IPS-15b (cell line): ENCODE measurements around the gene ATG13.

Source experiments
- H3K27me3 ChIP-seq: one replicate; pipeline ENCODE4 v1.6.1; 2013; ENCODE audit warnings: low read length; ENCODE audit not compliant: control insufficient read depth, insufficient read depth
- H3K36me3 ChIP-seq: one replicate; pipeline ENCODE4 v1.6.1; 2013; ENCODE audit warnings: low read length; ENCODE audit not compliant: control insufficient read depth, insufficient read depth
- H3K4me1 ChIP-seq: one replicate; pipeline ENCODE4 v1.6.1; 2013; ENCODE audit warnings: mild to moderate bottlenecking, low read length; ENCODE audit not compliant: control insufficient read depth, insufficient read depth
- H3K4me3 ChIP-seq: one replicate; pipeline ENCODE4 v1.5.1; 2013; ENCODE audit warnings: low read depth, low read length
- H3K9ac ChIP-seq: one replicate; pipeline ENCODE4 v1.6.1; 2013; ENCODE audit warnings: low read depth, mild to moderate bottlenecking, low read length
- H3K9me3 ChIP-seq: one replicate; pipeline ENCODE4 v1.6.1; 2013; ENCODE audit warnings: mild to moderate bottlenecking, low read length; ENCODE audit not compliant: control insufficient read depth, insufficient read depth

ATG13 gene

DNA sequence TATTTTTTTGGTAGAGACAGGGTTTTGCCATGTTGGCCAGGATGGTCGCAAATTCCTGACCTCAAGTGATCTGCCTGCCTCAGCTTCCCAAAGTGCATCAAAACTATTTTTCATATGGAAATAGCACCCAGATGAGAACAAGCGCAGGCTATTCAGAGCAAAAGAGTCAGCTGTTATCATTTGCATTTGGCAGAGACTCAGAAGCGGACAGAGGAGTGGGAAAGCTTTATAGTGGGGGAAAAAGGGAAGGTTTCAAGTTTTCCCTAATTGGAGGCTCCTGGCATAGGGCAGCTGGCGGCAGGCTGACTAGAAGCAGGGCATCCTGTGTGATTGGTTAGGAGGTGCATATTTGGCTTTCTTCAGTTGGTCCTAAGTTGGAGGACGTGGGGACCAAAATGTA lies 20.2 kb downstream of the ATG13 start:
- Histone ChIP-seq H3K27me3 (no peaks in the 10 kb centered on the region), H3K36me3 (peaks cover 8% of the 10 kb centered on the region), H3K9me3 (no peaks in the 10 kb centered on the region), H3K4me1 (no peaks in the 10 kb centered on the region), H3K9ac (no peak overlapping the region), H3K4me3 (no peak overlapping the region)

DNA sequence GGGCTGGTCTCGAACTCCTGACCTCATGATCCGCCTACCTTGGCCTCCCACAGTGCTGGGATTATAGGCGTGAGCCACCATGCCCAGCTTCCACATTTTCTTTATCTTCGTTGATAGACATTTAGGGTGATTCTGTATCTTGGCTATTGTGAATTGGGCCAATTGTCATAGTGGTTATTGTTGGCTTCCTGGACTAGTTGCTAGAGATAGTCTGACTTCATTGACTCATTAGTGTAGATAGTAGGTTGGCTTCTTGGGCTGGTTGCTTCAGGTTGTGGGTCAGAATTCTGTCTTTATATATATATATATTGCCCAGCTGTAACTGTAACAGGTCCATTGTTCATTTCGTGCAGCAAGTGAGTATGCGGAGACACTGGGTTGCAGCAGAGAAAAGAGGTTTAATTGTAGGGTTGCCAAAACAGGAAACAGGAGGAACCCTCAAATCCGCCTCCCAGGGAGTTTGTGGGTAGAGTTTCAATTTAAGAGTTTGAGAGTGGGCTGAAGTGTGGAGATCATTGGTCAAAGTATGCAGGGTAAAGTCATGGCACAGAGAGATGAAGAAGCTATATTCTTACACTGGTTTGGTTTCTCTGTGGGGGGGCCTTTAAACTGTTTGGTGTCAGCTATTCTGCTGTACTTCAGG lies 22.0 kb downstream of the ATG13 start:
- H3K27me3 ChIP-seq, result no peaks in the 10 kb centered on the region
- H3K9ac ChIP-seq, result no peak overlapping the region
- H3K4me3 ChIP-seq, result no peak overlapping the region
- no peaks in the 10 kb centered on the region for H3K9me3 ChIP-seq
- H3K36me3 ChIP-seq, result peaks cover 8% of the 10 kb centered on the region
- H3K4me1 ChIP-seq, result no peaks in the 10 kb centered on the region

DNA sequence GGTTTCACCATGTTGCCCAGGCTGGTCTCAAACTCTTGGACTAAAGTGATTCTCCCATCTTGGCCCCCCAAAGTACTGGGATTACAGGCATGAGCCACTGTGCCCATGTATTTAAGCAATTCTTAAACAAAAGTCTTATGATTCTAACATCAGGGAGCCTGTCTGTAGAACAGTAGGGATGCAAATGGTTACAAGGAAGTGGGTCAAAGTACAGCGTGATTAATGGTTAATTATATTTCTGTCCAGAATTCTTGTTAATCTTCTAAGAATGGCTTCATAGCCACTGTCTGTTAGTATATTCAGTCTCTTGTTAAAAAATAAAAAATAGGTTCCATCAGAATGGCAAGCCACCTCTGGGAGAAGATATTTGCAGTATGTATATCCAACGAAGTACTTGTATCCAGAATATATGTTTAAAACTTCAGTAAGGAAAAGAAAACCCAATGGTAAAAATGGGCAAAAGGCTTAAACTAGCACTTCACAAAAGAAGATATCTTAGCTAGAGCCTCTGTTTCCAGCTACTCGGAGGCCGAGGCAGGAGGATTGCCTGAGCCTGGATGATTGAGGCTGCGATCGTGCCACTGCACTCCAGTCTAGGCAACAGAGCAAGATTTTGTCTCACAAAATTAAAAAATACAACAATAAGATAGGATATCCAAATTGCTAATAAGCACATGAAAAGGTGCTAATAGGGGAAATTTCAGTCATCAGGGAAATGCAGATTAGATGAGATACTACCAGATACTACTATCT lies 22.9 kb downstream of the ATG13 start:
- Histone ChIP-seq H3K9me3 (no peaks in the 10 kb centered on the region), H3K4me1 (no peaks in the 10 kb centered on the region), H3K27me3 (no peaks in the 10 kb centered on the region), H3K4me3 (no peak overlapping the region), H3K9ac (no peak overlapping the region), H3K36me3 (peaks cover 8% of the 10 kb centered on the region)

DNA sequence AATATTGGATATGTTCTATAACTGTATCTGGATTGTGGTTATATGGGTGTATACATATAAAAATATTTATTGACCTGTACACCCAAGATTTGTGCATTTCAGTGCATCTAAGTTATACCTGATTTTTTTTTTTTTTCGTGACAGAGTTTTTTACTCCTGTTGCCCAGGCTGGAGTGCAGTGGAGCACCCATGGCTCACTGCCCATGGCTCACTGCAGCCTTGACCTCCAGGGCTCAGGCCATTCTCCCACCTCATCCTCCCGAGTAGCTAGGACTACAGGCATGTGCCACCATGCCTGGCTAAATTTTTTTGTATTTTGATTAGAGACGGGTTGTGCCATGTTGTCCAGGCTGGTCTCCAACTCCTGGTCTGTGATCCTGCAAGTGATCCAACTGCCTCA lies 24.3 kb downstream of the ATG13 start:
- Histone ChIP-seq H3K4me3 (no peak overlapping the region), H3K36me3 (peaks cover 8% of the 10 kb centered on the region), H3K27me3 (no peaks in the 10 kb centered on the region), H3K4me1 (no peaks in the 10 kb centered on the region), H3K9me3 (no peaks in the 10 kb centered on the region), H3K9ac (no peak overlapping the region)

DNA sequence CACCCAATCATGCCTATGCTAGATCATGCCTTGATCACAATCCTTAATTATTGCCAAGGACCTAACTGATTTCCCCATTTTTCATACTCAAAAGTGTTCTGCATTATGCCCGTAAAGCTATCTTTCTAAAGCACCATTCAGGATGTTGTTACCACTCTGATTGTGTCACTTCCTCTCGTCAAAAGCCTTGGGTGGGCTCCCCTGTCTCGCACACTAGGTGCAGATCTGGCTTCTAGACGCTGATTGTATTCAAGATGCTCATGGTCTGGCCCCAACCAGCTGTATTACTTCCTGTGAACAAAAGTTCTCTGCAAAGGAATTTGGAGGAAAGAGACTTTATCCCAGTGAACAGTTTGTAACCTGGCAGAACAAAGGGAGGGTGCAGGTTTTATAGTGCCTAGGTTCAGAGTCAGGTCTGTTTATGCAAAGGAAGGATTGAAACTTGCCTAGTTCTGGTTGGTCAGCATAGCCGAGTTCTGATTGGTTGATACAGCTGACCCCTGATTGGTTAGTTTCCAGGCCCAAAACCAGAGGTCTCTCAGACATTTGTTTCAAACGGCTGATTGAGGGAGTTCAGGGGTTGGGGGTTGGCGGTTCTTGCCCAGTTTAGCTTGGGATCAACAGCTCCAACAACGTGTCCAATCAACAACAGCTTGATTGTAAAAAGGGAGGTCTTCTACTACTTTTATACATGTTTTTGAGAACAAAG lies 25.4 kb downstream of the ATG13 start:
- no peaks in the 10 kb centered on the region for H3K27me3 ChIP-seq
- no peaks in the 10 kb centered on the region for H3K9me3 ChIP-seq
- no peaks in the 10 kb centered on the region for H3K4me1 ChIP-seq
- no peak overlapping the region for H3K9ac ChIP-seq
- H3K4me3 ChIP-seq, result no peak overlapping the region
- H3K36me3 ChIP-seq, result peaks cover 8% of the 10 kb centered on the region

DNA sequence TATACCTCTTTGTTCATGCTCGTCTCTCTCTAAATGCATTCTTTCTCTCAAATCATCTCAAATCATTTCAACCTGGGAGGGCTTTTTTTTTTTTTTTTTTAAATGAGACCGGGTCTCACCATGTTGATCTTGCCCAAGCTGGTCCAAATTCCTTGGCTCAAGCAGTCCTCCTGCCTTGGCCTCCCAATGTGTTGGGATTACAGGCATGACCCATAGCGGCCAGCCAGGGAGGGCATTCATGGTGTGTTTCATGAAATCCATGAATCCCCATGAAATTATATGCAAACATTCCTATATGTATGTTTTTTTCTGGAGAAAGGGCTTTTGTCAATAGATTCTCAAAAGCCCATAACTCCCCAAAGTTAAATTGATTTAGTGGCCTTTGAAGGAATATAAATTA lies 26.2 kb downstream of the ATG13 start:
- no peak overlapping the region for H3K9ac ChIP-seq
- H3K4me1 ChIP-seq, result no peaks in the 10 kb centered on the region
- no peak overlapping the region for H3K4me3 ChIP-seq
- H3K9me3 ChIP-seq, result no peaks in the 10 kb centered on the region
- no peaks in the 10 kb centered on the region for H3K27me3 ChIP-seq
- H3K36me3 ChIP-seq, result peaks cover 8% of the 10 kb centered on the region

DNA sequence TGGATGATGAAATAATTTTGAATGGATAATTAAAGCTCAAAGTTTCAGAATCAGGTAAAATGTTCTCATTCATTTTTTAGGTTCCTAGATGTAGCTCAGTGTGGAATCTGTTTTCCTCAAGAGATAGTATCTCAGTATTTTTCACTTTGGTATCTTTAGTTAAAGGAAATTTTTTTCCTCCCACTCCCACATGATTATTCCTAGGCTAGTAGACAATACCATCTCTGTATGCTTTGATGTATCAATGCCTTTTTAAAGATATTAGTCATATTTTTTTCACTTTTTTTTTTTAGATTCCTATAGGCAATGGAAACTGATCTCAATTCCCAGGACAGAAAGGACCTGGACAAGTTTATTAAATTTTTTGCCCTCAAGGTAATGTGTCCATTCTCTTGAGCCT lies 26.6 kb downstream of the ATG13 start:
- Histone ChIP-seq H3K27me3 (no peaks in the 10 kb centered on the region), H3K36me3 (peaks cover 8% of the 10 kb centered on the region), H3K9ac (no peak overlapping the region), H3K4me3 (no peak overlapping the region), H3K9me3 (no peaks in the 10 kb centered on the region), H3K4me1 (no peaks in the 10 kb centered on the region)

DNA sequence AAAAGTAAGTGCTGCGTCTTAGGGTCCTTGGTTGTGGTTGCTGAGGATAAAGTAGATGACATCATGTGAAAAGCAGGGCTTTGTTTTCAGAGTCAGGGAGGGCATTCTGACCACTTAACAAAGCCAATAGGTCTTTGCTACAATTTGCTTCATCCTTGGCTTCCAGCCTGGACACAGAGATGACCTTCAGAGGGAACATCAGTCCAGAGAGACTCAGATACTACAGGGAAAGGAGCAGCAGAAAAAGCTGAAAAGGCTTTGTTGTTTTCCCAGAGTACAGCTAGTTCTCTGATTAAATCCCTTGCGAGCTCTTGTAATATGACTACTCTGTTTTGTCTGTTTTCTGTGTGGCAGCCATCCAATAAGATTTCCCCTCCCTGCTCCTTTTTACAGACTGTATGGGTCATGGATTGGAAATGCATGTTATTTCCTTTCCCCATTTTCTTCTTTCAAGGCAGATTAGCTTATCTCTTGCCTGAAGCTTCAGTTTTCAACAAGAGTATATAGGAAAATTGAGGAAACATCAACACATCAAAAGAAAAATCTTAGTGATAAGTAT lies 31.9 kb downstream of the ATG13 start:
- no peaks in the 10 kb centered on the region for H3K9me3 ChIP-seq
- peaks cover 15% of the 10 kb centered on the region for H3K36me3 ChIP-seq
- no peaks in the 10 kb centered on the region for H3K4me1 ChIP-seq
- no peak overlapping the region for H3K9ac ChIP-seq
- H3K27me3 ChIP-seq, result no peaks in the 10 kb centered on the region
- H3K4me3 ChIP-seq, result no peak overlapping the region

DNA sequence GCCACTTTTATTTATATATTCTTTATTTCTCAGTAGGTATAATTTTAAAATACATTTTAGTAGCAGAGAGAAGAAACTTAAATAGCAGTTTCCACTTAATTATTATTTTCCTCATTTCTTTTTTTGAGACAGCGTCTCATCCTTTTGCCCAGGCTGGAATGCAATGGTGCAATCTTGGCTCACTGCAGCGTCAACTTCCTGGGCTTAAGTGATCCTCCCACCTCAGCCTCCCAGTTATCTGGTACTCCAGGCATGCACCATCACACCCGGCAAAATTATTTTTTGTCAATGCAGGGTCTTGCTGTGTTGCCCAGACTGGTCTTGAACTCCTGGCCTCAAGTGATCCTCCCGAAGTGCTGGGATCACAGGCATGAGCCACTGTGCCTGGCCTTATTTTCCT lies 38.3 kb downstream of the ATG13 start:
- Histone ChIP-seq H3K4me3 (no peak overlapping the region), H3K9me3 (no peaks in the 10 kb centered on the region), H3K36me3 (peaks cover 14% of the 10 kb centered on the region), H3K9ac (no peak overlapping the region), H3K27me3 (no peaks in the 10 kb centered on the region), H3K4me1 (no peaks in the 10 kb centered on the region)

DNA sequence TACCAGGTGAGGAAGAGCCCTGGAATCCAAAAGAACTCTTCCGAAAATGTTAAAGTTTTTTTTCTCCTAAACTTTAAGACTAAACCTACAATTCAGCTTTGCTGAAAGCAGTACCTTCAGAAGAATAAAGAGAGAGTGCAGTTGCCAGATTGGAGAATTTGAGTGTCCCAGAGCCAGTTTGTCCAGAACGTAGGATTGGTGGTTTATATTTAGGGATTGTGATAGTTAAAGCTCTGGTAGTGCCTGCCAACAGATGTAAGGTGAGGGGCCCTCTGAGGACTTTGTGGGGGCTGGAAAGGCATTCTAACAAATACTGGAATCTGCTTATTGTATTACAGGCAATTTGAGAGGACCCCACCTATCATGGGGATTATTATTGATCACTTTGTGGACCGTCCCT lies 39.8 kb downstream of the ATG13 start:
- Histone ChIP-seq H3K4me1 (no peaks in the 10 kb centered on the region), H3K4me3 (no peak overlapping the region), H3K27me3 (no peaks in the 10 kb centered on the region), H3K9me3 (no peaks in the 10 kb centered on the region), H3K36me3 (peaks cover 12% of the 10 kb centered on the region), H3K9ac (no peak overlapping the region)

DNA sequence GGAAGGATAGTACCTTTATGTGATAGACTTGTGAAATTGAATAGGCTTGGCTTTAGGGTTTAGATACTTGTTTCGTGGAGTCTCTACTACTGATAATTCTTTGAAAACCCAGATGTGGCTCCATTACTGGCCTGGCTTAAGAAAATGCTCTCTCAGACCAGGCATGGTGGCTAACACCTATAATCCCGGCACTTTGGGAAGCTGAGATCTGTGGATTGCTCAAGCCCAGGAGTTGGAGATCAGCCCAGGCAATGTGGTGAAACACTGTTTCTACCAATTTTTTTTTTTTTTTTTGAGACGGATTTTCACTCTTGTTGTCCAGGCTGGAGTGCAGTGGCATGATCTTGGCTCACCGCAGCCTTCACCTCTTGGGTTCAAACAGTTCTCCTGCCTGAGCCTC lies 40.9 kb downstream of the ATG13 start:
- no peak overlapping the region for H3K9ac ChIP-seq
- H3K27me3 ChIP-seq, result no peaks in the 10 kb centered on the region
- no peaks in the 10 kb centered on the region for H3K9me3 ChIP-seq
- H3K36me3 ChIP-seq, result peaks cover 7% of the 10 kb centered on the region
- no peak overlapping the region for H3K4me3 ChIP-seq
- H3K4me1 ChIP-seq, result no peaks in the 10 kb centered on the region
